ENCODE data around the gene ZGLP1. TPM values are rescaled to one million over a fixed set of nuclear protein-coding genes. Genes with fewer than 3 reads are reported as not detected.
A peak's percentile ranks its signal among the peaks of the same experiment; 100 is the strongest.

ZGLP1 gene
- total RNA-seq, 1 experiment from 2014 or later = 5.0 TPM

DNA sequence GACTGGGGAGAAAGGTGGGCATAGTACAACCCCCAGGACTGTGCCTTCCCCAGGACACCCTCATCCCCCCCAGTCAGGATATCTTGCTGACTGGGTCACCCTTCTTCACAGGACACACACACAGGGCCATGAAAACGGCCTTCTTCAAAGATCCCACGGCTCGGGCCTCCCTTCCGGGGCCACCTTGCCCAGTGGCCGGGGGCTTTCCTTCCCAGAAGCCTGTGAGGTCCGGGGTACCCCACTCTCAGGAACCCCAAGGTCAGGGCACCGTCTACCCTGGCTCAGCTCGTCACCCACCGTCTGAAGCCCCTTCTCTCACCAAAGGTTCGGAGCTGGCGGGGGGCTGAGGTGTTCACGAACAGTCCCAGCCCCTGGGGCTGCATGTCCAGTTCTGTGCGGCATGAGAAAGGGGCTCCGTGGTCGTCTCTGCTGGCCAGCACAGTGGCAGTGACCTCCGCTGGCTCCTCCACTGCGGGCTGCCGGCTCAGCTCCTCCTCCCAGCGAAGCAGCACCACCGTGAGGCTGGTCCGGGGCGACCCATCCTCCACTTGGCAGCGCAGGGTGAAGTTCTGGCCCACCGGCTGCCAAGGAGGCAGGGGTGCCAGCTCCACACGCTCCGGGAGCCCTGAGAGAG lies 25.9 kb upstream of the ZGLP1 start:
- ATAC-seq (no peak), DNase-seq (ENCODE audit: low read depth, low spot score) (no peak)
- BruUV-seq (replicated peaks) = no TSS peak
- Histone ChIP-seq H3K4me2 (ENCODE audit: low read length) (peak overlapping the region; percentile 100), H3K9me3 (ENCODE audit: control insufficient read depth in 1 of 2, insufficient read depth in 1 of 2, low read depth in 1 of 2, low read length in 2 of 2) (no peaks in the 10 kb centered on the region), H3K4me1 (ENCODE audit: control insufficient read depth in 1 of 2, insufficient read depth in 2 of 2, low read length in 2 of 2) (peaks cover 6 to 28% of the 10 kb centered on the region in 2 experiments; a peak in 3 of 4 replicates), H4K20me1 (ENCODE audit: insufficient read depth) (no peaks in the 10 kb centered on the region), H3K4me3 (replicated peaks in 1 of 2; ENCODE audit: low read depth in 1 of 2, low read length in 2 of 2) (peak overlapping the region; percentile 18 to 77), H3K27me3 (ENCODE audit: insufficient read depth, low read length) (no peaks in the 10 kb centered on the region), H2AFZ (ENCODE audit: low read depth, low read length, poor library complexity, severe bottlenecking) (no peak overlapping the region), H3K9ac (ENCODE audit: low read length) (peak overlapping the region; percentile 75; the same call in 1 of the 2 replicates), H3K9me2 (ENCODE audit: insufficient read depth) (no peaks in the 10 kb centered on the region), H3K36me3 (ENCODE audit: control insufficient read depth in 1 of 2, insufficient read depth in 2 of 2, low read length in 2 of 2) (peaks cover 0 to 4% of the 10 kb centered on the region in 2 experiments; a peak in 1 of 4 replicates), H3K27ac (ENCODE audit: low read depth, low read length) (peak overlapping the region; percentile 7; the same call in 1 of the 2 replicates), H3K79me2 (ENCODE audit: insufficient read depth, low read length) (peaks cover 30% of the 10 kb centered on the region)
- POLR2A ChIA-PET = interaction anchor here (1.1 to 2.5 kb wide), 2 partner anchors 46 kb away, joined by 3 to 26 read pairs; partner anchors contain the start of gene ICAM5
- CTCF ChIA-PET = interaction anchor here (1.1 to 1.5 kb wide), 2 partner anchors 66 to 403 kb away, joined by 3 to 4 read pairs; no protein-coding TSS in a partner anchor
- TF ChIP-seq TCF7L2 (IDR thresholded peaks at IDR 0.05; ENCODE audit: borderline replicate concordance, extremely low read depth, insufficient read depth, insufficient read length) (no peak), SRF (IDR thresholded peaks at IDR 0.05; ENCODE audit: low read depth) (no peak), JUND (IDR thresholded peaks at IDR 0.05) (no peak), EGR1 (IDR thresholded peaks at IDR 0.05; ENCODE audit: low read depth) (no peak), CEBPB (IDR thresholded peaks at IDR 0.05; ENCODE audit: low read depth) (no peak), ELF1 (IDR thresholded peaks at IDR 0.05; ENCODE audit: borderline replicate concordance, low read depth) (no peak), SP1 (IDR thresholded peaks at IDR 0.05; ENCODE audit: low read depth) (no peak), EZH2 (IDR thresholded peaks at IDR 0.05) (no peak), EZH2phosphoT487 (IDR thresholded peaks at IDR 0.05; ENCODE audit: borderline replicate concordance) (no peak), ZFX (IDR thresholded peaks at IDR 0.05) (no peak)
- TF ChIP-seq, protein P1, sequence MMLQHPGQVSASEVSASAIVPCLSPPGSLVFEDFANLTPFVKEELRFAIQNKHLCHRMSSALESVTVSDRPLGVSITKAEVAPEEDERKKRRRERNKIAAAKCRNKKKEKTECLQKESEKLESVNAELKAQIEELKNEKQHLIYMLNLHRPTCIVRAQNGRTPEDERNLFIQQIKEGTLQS (IDR thresholded peaks at IDR 0.05) = no peak
- TF ChIP-seq, protein P2, sequence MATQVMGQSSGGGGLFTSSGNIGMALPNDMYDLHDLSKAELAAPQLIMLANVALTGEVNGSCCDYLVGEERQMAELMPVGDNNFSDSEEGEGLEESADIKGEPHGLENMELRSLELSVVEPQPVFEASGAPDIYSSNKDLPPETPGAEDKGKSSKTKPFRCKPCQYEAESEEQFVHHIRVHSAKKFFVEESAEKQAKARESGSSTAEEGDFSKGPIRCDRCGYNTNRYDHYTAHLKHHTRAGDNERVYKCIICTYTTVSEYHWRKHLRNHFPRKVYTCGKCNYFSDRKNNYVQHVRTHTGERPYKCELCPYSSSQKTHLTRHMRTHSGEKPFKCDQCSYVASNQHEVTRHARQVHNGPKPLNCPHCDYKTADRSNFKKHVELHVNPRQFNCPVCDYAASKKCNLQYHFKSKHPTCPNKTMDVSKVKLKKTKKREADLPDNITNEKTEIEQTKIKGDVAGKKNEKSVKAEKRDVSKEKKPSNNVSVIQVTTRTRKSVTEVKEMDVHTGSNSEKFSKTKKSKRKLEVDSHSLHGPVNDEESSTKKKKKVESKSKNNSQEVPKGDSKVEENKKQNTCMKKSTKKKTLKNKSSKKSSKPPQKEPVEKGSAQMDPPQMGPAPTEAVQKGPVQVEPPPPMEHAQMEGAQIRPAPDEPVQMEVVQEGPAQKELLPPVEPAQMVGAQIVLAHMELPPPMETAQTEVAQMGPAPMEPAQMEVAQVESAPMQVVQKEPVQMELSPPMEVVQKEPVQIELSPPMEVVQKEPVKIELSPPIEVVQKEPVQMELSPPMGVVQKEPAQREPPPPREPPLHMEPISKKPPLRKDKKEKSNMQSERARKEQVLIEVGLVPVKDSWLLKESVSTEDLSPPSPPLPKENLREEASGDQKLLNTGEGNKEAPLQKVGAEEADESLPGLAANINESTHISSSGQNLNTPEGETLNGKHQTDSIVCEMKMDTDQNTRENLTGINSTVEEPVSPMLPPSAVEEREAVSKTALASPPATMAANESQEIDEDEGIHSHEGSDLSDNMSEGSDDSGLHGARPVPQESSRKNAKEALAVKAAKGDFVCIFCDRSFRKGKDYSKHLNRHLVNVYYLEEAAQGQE (IDR thresholded peaks at IDR 0.05; ENCODE audit: low read depth) = no peak
- RAD21 ChIA-PET (ENCODE audit: low non-redundant PET in 1 of 2, low total read pairs in 2 of 2, uncharacterized antibody in 2 of 2, unreplicated experiment in 2 of 2) = interaction anchor here (0.8 to 1.1 kb wide), 3 partner anchors 47 to 66 kb away, joined by 3 to 4 read pairs (median 3); no protein-coding TSS in a partner anchor
- intact Hi-C loops (cut with micrococcal nuclease) = loop anchor here (2.0 kb wide), 1 partner anchor 45 kb away; the partner anchor contains the start of gene TYK2

Measured in HCT116 (cell line).